ENCODE results near the gene CENPO.

Gene CENPO

DNA sequence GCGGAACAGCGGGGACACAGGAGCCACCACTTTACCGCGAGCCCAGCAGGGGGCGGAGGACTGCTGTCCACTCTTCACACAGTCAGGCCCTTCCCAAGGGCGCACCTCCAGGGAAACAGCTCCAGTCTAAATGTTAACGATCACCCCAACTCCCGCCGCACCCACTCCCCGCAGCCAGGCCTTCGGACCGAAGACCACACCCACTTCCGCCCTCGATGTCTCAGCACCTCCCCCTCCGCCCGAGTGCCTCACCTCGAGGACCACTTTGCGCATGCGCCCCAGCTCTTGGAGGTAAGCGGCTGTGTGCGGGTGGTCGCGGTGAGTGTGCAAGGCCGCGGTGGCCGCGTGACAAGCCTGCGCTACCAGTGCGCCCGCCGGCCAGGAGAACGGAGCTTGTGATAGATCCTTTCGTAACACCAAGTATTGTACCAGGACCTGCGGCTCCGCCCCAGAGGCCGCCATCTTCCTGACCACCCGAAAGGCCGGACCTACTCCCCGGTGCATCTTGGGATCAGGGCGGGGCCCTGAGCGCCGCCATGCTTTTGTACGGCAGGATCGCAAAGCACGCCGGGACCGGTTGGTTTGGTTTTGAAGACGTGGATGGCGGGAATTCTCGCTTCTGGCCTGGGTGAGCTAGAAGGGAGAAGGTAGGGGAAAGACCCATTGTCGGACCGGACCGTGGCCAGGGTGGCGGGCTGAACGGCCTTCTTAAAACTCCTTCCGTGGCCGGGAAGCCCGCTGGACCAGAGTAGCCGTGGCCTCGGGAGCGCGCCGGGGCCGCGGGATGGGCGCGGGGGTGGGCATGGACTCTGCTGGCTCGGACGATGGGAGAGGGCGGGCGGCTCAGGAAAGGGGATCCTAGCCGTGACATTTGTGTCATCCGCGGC lies at the start of gene CENPO, which contains the start of gene PTRHD1:
CENPO (plus strand) TSS at position 552 of the 887 bp plus-strand sequence. CDS start 495 bp downstream, outside the sequence.
PTRHD1 (minus strand) TSS at position 518 of the 887 bp plus-strand sequence; CDS start at position 504, 14 bp downstream.
- peak; percentile 92 for DNase-seq

- no peak for DNase-seq
Measured at GRCh38 chr2:24743924-24744323, 49.3 kb upstream of the CENPO start.

DNA sequence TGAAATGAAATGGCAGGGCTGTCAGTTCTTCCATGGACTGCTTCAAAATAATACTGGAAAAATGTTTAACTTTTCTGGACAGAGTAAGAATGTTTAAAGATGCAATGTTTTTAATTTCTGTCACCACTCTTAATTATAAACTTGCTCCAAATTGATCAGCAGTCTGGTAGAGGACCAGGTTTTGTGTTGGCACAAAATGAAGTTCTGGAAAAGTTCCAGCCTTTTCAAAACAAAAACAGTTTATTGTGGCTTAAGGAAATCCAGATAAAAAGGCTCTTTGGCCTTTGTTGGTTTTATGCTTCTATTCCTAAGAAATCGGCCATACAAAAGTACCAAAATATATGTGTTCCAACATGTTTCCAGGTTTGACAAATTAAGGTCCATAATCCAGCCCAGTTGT lies 48.9 kb upstream of the CENPO start:
- DNase-seq = no peak

DNA sequence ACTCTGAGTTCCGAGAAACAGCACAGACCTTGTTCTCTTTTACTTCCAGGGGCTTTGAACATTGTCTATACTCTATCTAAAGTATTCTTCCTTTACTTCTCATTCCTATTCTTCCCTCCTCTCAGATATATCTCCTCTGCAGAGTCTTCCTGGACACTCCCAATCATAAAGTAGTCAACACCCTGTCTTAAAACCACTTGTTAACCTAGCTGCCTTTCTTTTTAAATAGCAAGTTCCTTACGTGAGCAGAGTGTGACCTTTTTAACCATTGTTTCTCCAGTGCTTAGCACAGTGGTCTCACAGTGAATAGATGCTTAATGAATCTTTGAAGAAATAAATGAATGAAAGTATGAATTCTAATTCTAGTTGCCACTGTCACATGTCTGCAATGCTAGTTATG lies 47.4 kb upstream of the CENPO start:
- DNase-seq = no peak

- no peak for DNase-seq
Measured at GRCh38 chr2:24747299-24747698, 45.9 kb upstream of the CENPO start.

DNA sequence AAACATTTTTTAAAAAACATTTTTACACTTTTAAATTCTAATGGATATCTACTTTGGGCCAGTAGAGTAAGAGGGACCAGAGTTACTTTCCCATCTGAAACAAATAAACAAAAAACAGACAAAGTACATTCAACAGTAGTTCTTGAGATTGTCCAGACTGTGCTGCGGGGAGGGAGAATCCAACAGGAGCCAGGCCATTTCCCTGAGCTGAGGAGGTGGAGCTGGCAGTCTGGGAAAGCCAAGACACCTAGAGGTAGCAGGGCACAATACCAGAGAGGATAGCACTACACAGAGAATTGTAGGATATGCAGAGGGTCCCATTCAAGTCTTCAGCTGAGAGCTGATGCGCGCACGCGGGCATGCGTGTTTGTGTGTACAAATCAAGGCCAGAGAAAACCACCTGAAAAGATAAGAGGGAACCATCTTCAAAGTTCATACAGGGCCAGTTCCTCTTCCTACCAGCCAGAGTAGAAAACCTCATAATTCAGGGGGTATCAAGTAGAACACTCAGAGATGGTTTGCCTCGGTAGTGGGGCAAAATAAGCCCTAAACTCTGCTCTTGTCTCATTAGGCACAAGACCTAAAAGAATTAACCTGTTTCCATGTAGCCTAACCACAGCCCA lies 44.0 kb upstream of the CENPO start:
- DNase-seq = no peak

GRCh38 chr2:24754985-24755705 lies 38.1 kb upstream of the CENPO start:
- DNase-seq = no peak

DNA sequence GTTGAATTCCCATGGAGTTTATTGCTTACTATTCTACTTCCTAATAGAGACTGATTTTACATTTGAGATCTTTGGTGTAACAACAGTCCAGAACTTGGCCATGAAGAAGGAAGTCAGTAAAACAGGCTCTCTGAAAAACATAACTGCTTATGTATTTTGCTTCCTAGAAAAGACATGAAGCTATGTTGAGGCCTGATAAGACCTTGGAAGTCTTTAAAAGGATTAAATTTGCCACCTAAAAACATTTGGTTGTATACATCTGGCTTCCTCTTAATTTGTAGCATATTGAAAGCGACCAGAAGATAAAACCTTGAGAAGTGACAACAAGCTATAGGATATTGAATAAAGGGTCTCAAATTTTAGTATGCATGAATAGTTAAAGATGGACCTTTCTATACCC lies 36.4 kb upstream of the CENPO start:
- no peak for DNase-seq

- DNase-seq = no peak
Measured at GRCh38 chr2:24761866-24762265, 31.4 kb upstream of the CENPO start.

DNA sequence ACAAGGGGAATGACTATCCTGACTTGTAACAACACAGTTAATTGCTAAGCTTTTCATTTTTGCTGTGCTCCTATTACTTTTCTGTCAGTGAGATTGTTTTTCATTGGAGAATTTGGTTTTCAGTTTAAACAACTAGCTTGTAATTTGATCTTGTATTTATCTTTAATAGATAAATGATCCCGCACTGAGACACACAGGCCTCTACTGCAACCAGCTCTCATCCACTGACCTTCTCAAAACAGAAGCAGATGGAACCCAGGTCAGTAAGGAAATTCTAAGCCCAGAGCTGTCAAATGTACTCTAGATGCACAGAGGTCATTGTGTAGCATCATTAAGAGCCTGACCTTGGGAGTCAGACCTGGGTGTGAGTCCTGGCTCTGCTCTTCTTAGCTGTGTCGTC lies 30.7 kb upstream of the CENPO start:
- DNase-seq = no peak

DNA sequence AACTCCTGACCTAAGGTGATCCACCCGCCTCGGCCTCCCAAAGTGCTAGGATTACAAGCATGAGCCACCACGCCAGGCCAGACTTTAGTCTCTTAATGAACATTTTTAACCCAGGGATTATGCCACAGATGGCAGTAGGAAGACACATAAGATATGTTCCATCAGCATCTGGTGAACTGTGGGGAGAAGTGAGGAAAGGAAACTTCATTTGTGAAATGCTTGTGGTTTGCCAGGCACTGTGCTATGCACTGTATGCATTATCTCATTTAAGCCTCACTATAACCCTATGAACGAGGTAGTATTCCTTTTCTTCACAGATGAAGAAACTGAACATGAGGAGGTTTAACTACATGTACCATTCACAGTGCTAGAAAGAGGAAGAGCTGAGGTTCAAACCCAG lies 29.4 kb upstream of the CENPO start:
- no peak for DNase-seq

DNA sequence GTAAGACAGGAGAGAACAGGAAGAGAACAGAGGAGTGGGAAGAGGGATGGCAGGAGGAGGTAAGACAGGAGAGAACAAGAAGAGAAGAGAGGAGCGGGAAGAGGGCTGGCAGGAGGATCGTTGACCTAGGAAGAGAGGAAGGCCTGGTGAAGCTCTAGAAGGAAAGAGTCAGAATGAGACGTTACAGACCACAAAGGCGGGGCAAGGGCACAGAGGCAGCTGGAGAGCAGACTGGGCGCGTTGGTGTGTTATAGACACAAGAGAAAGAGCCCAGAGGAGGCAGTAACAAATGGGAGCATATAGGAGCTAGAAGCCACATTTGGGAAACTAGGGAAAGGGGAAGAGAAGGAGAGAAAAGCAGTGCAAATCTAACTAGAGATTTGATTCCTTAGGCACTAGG lies 26.6 kb upstream of the CENPO start:
- no peak for DNase-seq

GRCh38 chr2:24768013-24768412 lies 25.2 kb upstream of the CENPO start:
- no peak for DNase-seq

DNA sequence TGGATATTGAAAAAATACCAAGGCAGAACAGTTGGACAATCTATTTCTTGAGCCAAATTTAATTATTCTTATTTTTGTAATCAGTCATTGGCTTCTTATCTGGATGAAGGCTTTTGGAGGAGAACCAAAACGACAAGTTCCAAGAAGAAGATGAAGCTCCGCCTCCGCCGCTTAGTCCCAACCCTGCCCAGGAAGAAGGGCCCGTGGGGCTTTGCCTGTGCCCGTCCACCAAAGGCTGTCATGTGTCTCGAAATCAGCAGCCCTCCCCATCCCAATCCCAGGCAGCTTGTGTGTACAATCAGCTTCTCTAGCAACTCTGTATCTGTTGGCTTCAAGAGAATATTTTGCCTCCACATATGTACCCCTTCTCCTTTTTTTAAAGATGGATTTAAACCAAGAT lies 24.6 kb upstream of the CENPO start:
- no peak for DNase-seq

GRCh38 chr2:24771061-24771460 lies 22.2 kb upstream of the CENPO start:
- DNase-seq = no peak

DNA sequence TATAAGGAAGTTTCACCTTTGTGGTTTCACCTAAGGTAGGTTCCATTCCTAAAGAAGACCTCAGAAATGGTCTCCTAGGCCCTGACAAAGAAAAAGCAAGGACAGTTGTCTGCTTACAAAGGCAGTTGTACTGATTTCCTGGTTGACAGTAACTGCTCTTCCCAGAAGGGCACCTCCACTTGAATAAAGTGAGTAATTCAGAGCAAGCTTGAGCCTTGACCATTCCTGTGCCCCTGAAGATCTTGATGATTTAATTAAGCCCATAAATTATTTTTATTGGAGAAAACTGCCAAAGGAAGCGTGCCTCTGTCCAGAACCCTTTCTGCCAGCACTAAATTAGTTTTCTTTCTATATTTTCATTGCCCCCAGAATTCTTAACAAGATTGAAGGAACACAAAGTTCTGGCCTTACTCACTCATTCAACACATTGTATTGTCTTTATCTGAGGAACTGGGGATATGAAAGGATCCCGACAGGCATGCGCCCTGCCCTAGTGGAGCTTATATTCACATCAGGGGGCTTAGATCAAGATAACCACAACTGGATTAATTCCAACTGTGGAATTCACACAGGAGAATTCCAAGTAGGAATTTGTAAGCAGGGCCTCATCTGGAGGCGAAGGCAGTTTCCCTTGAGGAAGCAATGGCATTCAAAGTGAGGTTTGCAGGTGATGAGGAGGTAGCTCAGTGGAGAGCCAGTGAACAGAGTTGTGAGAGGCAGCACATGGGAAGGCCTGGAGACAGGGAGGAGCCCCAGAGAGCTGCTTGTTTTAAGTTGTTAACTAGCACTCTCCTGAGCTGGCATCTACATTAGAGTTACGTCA lies 21.2 kb upstream of the CENPO start:
- DNase-seq = no peak

- DNase-seq = no peak
Measured at GRCh38 chr2:24774373-24774772, 18.9 kb upstream of the CENPO start.

GRCh38 chr2:24779116-24779515 lies 14.1 kb upstream of the CENPO start:
- no peak for DNase-seq

DNA sequence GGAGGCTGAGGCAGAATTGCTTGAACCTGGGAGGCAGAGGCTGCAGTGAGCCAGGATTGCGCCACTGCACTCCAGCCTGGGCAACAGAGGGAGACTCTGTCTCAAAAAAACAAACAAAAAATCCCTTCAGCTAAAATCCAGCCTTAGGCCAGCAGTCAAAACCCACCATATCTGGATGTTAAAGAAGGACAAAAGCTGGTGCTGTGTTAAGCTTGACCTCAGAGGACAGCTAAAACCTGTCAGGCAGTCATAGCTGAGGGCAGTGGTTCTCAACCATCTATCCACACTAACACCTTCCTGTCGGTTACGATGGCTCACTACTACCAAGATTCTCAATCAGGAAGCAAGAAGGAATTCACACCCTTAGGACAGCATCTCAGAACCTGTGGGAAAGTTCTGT lies 9.6 kb upstream of the CENPO start:
- no peak for DNase-seq

DNA sequence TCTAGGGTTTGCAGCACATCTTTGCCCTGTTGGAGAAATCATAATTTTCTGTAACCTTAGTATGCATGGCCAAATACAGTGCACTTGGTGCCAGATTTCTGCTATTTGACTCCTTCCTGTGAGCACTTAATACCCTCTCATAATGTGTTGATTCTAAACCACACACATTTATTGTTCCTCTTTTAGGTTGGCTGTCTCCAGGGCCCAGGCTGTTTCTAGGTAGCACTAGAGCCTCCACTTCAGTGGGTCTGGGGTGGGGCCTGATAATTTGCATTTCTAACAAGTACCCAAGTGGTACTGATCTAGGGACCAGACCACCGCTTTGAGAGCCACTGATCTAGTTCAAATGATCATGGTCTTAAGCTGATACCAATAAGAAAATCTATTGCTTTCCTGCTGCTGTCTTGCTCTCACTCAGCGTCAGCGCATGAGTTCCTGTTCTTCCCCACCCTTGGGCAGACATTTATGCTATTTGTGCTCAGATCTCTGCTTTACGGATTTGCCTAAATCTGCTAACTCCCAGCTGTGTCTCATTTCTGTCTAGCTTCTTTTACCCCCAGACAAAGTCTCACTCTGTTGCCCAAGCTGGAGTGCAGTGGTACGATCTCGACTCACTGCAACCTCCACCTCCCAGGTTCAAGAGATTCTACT lies 7.4 kb upstream of the CENPO start:
- no peak for DNase-seq

DNA sequence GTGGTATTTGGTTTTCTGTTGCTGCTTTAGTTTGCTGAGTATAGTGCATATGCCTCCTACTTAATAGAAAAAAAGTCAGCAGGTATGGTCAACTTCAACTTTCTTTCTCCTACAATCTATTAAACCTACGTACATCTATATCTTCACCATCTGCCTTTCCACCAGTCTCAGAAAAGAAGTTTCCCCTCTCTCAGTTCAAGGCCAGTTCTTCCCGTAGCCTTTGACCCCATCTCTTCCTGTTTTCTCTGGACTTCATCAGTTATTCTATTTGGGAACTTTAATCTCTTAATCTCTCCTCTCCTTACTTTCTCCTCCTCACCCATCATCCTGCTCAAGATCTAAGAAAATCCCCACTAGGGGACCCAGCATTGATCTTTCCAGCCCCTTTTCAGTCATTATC lies 5.7 kb upstream of the CENPO start:
- no peak for DNase-seq

- DNase-seq = no peak
Measured at GRCh38 chr2:24788816-24789215, 4.4 kb upstream of the CENPO start.

All from activated effector memory CD4-positive, alpha-beta T cell treated with Interleukin-2 at 50 U/mL for 16 hours (primary cell).